K562 (cell line): ENCODE data around the gene NETO1. TPM values are rescaled to one million over a fixed set of nuclear protein-coding genes. Genes with fewer than 3 reads are reported as not detected.

Source experiments
- ATF7 ChIP-seq: fragments of 450-650 bp; IDR thresholded peaks from 2 replicates; pipeline ENCODE4 v1.7.1; 2014; ENCODE audit warnings: mild to moderate bottlenecking, moderate library complexity
- CBX2 ChIP-seq: fragments of 200-600 bp; sonication (generic); IDR thresholded peaks from one replicate; pipeline ENCODE4 v1.6.1; 2012; ENCODE audit warnings: mild to moderate bottlenecking, low read length, inconsistent platforms; ENCODE audit not compliant: insufficient read depth, poor library complexity, severe bottlenecking
- CBX8 ChIP-seq: fragments of 200-600 bp; sonication (generic); IDR thresholded peaks from 2 replicates; pipeline ENCODE4 v1.6.1; 2012; ENCODE audit warnings: borderline replicate concordance, mixed run types, low read depth, mild to moderate bottlenecking, moderate library complexity, mixed read lengths, low read length, control low read depth, inconsistent platforms; ENCODE audit not compliant: poor library complexity, severe bottlenecking; ENCODE audit errors: extremely low read depth
- ELF1 ChIP-seq: fragments of 200-800 bp; sonication (Bioruptor generic); IDR thresholded peaks from 2 replicates; pipeline ENCODE4 v1.6.1; 2016; ENCODE audit warnings: missing genetic modification characterization, missing compliant biosample characterization
- FOXK1 ChIP-seq: sonication (generic); formaldehyde crosslinking; IDR thresholded peaks from 2 replicates; pipeline ENCODE4 v1.8.0; 2022; ENCODE audit warnings: missing genetic modification reagents, mild to moderate bottlenecking, borderline replicate concordance
- KDM5B ChIP-seq: fragments of 200-600 bp; sonication (generic); IDR thresholded peaks from 2 replicates; pipeline ENCODE4 v1.6.1; 2012; ENCODE audit warnings: low read depth, mild to moderate bottlenecking, moderate library complexity, low read length, control low read depth, inconsistent platforms; ENCODE audit not compliant: insufficient replicate concordance
- LARP7 ChIP-seq: fragments of 450-650 bp; IDR thresholded peaks from 2 replicates; pipeline ENCODE4 v1.6.1; 2016
- RBM17 ChIP-seq: fragments of 200-400 bp; formaldehyde crosslinking; IDR thresholded peaks from 2 replicates; pipeline ENCODE4 v1.6.1; 2017; ENCODE audit warnings: low read depth, mild to moderate bottlenecking, low read length, borderline replicate concordance
- RBM22 ChIP-seq: fragments of 200-400 bp; formaldehyde crosslinking; IDR thresholded peaks from 2 replicates; pipeline ENCODE4 v1.6.1; 2018; ENCODE audit warnings: low read length, low read depth; ENCODE audit not compliant: poor library complexity, severe bottlenecking
- ZFP36 ChIP-seq: fragments of 150-350 bp; IDR thresholded peaks from 2 replicates; pipeline ENCODE4 v1.6.1; 2018; ENCODE audit warnings: low read length, low read depth; ENCODE audit not compliant: partially characterized antibody
- ZNF212 ChIP-seq: fragments of 450-650 bp; formaldehyde crosslinking; IDR thresholded peaks from 2 replicates; pipeline ENCODE4 v1.4.0; 2020; ENCODE audit warnings: mild to moderate bottlenecking
- ZNF318 ChIP-seq, 2 experiments: fragments of 450-650 bp; IDR thresholded peaks; 2 replicates each; pipeline ENCODE4 v1.6.1; 2016; ENCODE audit warnings: mild to moderate bottlenecking in 2 of 2, borderline replicate concordance in 1 of 2, low read depth in 1 of 2, moderate library complexity in 1 of 2
- ZNF75A ChIP-seq: fragments of 450-650 bp; formaldehyde crosslinking; IDR thresholded peaks from 2 replicates; pipeline ENCODE4 v1.4.0; 2020; ENCODE audit warnings: mild to moderate bottlenecking
- polyA plus RNA-seq, 8 experiments: library from polyadenylated mRNA; depleted of rRNA in 4 of 8; stranded (reverse) in 5 of 8; unstranded in 3 of 8; fragments of >200 nt; fragmentation: Nextera tagmentation in 2 of 8; fragmentation: Illumina TruSeq in 1 of 8; extraction: Ambion mirVana in 2 of 8; extraction: Trizol in 1 of 8; gene quantifications; 2 replicates each; pipeline versions ENCODE4 v1.2.1 to v1.2.3, GENCODE V29; 2011 to 2014; ENCODE audit warnings: inconsistent platforms in 1 of 8, missing spikeins in 1 of 8
- total RNA-seq, 7 experiments: library from RNA; depleted of rRNA in 6 of 7; stranded (reverse); fragments of >200 nt in 6 of 7; fragmentation: Illumina TruSeq in 2 of 7; extraction: Trizol in 2 of 7; gene quantifications; 2 replicates each; pipeline versions ENCODE4 v1.2.1 to v1.2.3, GENCODE V29; 2011 to 2021; ENCODE audit warnings: low replicate concordance in 1 of 7
- TF ChIP-seq, protein P1 (sequence below): fragments of 450-650 bp; formaldehyde crosslinking; IDR thresholded peaks from 2 replicates; pipeline ENCODE4 v1.4.0; 2020; ENCODE audit warnings: mild to moderate bottlenecking

NETO1 gene
- total and polyA plus RNA-seq, 9 of the 15 experiments (the other 6 are each of a cell fraction or from before 2014, with no cell fraction given), result not detected

- TF ChIP-seq ZNF318 (IDR thresholded peaks at IDR 0.05; ENCODE audit: borderline replicate concordance in 1 of 2, low read depth in 1 of 2) (no peak), FOXK1 (no peak), ATF7 (no peak), RBM17 (no peak), LARP7 (no peak), RBM22 (no peak), KDM5B (no peak), CBX2 (no peak), ZNF75A (CRISPR knock-in tag) (no peak), CBX8 (no peak), ZFP36 (no peak), ZNF212 (CRISPR knock-in tag) (no peak), ELF1 (tag) (no peak)
- TF ChIP-seq, protein P1, sequence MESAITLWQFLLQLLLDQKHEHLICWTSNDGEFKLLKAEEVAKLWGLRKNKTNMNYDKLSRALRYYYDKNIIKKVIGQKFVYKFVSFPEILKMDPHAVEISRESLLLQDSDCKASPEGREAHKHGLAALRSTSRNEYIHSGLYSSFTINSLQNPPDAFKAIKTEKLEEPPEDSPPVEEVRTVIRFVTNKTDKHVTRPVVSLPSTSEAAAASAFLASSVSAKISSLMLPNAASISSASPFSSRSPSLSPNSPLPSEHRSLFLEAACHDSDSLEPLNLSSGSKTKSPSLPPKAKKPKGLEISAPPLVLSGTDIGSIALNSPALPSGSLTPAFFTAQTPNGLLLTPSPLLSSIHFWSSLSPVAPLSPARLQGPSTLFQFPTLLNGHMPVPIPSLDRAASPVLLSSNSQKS (CRISPR knock-in tag), result no peak
Observed at GRCh38 chr18:72826736-72827135, 41.1 kb downstream of the NETO1 start (continued).
